ENCODE data around the gene PDCD2L.

PDCD2L gene

GRCh38 chr19:34363930-34364329 lies 40.3 kb upstream of the PDCD2L start:
- TF ChIP-seq EZH2 (IDR thresholded peaks at IDR 0.05; ENCODE audit: borderline replicate concordance, low read depth, low read length, severe bottlenecking): no peak
- TF ChIP-seq CTCF (IDR thresholded peaks at IDR 0.05; ENCODE audit: borderline replicate concordance, extremely low read depth, low read length, poor library complexity, severe bottlenecking): no peak
- H3K36me3 ChIP-seq (ENCODE audit: insufficient read depth, low read length): peaks cover 26% of the 10 kb centered on the region
- ATAC-seq (ENCODE audit: insufficient read depth, low read depth) (no peak), DNase-seq (no peak)
- peaks cover 28% of the 10 kb centered on the region for H3K4me1 ChIP-seq (ENCODE audit: insufficient read depth, low read length)
- no peak overlapping the region for H2AFZ ChIP-seq (ENCODE audit: low read depth, low read length)
- no peaks in the 10 kb centered on the region for H3K9me3 ChIP-seq (ENCODE audit: insufficient read depth, low read length, severe bottlenecking)
- no peak overlapping the region for H3K4me3 ChIP-seq (ENCODE audit: low read depth in 1 of 2, low read length in 2 of 2)
- no peak overlapping the region for H3K9ac ChIP-seq (ENCODE audit: low read depth, low read length)
- no peaks in the 10 kb centered on the region for H3K27me3 ChIP-seq (ENCODE audit: insufficient read depth, low read length, poor library complexity)
- no peak overlapping the region for H3K4me2 ChIP-seq (ENCODE audit: insufficient read depth, low read length)
- no peak overlapping the region for H3K27ac ChIP-seq (ENCODE audit: low read length)
- H4K20me1 ChIP-seq (ENCODE audit: insufficient read depth, low read length): peaks cover 6% of the 10 kb centered on the region; the same call in 1 of the 2 replicates
- peaks cover 15% of the 10 kb centered on the region for H3K79me2 ChIP-seq (ENCODE audit: insufficient read depth, low read length)

DNA sequence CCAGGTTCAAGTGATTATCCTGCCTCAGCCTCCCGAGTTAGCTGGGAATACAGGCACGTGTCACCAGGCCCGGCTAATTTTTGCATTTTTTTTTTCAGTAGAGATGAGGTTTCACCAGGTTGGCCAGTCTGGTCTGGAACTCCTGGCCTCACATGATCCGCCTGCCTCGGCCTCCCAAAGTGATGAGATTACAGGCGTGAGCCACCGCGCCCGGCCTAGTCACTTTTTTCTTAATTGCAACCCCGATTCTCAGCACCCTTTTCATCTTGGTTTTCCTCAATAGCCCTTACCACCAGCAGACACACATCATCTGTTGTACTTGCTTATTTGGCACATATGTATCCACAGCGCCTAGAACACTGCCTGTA lies 39.8 kb upstream of the PDCD2L start:
- Histone ChIP-seq H3K4me3 (ENCODE audit: low read depth in 1 of 2, low read length in 2 of 2) (peak overlapping the region in 1 of 2 experiments; percentile 85; a peak in 2 of 4 replicates), H3K9ac (ENCODE audit: low read depth, low read length) (peak overlapping the region; percentile 93), H3K79me2 (ENCODE audit: insufficient read depth, low read length) (peaks cover 15% of the 10 kb centered on the region), H3K9me3 (ENCODE audit: insufficient read depth, low read length, severe bottlenecking) (no peaks in the 10 kb centered on the region), H3K27me3 (ENCODE audit: insufficient read depth, low read length, poor library complexity) (no peaks in the 10 kb centered on the region), H2AFZ (ENCODE audit: low read depth, low read length) (peak overlapping the region; percentile 55), H3K4me1 (ENCODE audit: insufficient read depth, low read length) (peaks cover 28% of the 10 kb centered on the region), H3K36me3 (ENCODE audit: insufficient read depth, low read length) (peaks cover 30% of the 10 kb centered on the region), H4K20me1 (ENCODE audit: insufficient read depth, low read length) (peaks cover 6% of the 10 kb centered on the region; the same call in 1 of the 2 replicates), H3K4me2 (ENCODE audit: insufficient read depth, low read length) (peak overlapping the region; percentile 78), H3K27ac (ENCODE audit: low read length) (0 out of 2 replicates have a peak overlapping the region, but pooled peaks have one; percentile 9)
- DNase-seq (no peak), ATAC-seq (ENCODE audit: insufficient read depth, low read depth) (no peak)
- TF ChIP-seq CTCF (IDR thresholded peaks at IDR 0.05; ENCODE audit: borderline replicate concordance, extremely low read depth, low read length, poor library complexity, severe bottlenecking) (no peak), EZH2 (IDR thresholded peaks at IDR 0.05; ENCODE audit: borderline replicate concordance, low read depth, low read length, severe bottlenecking) (no peak)

GRCh38 chr19:34364830-34365462 lies 39.3 kb upstream of the PDCD2L start, which contains the start of gene GPI:
GPI (plus strand) TSS chr19:34365196; CDS start chr19:34365267, 71 bp downstream.
- Histone ChIP-seq H3K36me3 (ENCODE audit: insufficient read depth, low read length) (peaks cover 35% of the 10 kb centered on the region), H2AFZ (ENCODE audit: low read depth, low read length) (peak within 1 kb of the TSS; percentile 88), H4K20me1 (ENCODE audit: insufficient read depth, low read length) (peaks cover 6% of the 10 kb centered on the region; the same call in 1 of the 2 replicates), H3K9ac (ENCODE audit: low read depth, low read length) (peak within 1 kb of the TSS; percentile 93), H3K4me3 (ENCODE audit: low read depth in 1 of 2, low read length in 2 of 2) (peak within 1 kb of the TSS; percentile 73 to 85), H3K4me2 (ENCODE audit: insufficient read depth, low read length) (peak within 1 kb of the TSS; percentile 78), H3K27ac (ENCODE audit: low read length) (peak within 1 kb of the TSS; percentile 61), H3K4me1 (ENCODE audit: insufficient read depth, low read length) (peaks cover 28% of the 10 kb centered on the region), H3K9me3 (ENCODE audit: insufficient read depth, low read length, severe bottlenecking) (no peaks in the 10 kb centered on the region), H3K27me3 (ENCODE audit: insufficient read depth, low read length, poor library complexity) (no peaks in the 10 kb centered on the region), H3K79me2 (ENCODE audit: insufficient read depth, low read length) (peaks cover 16% of the 10 kb centered on the region)
- ATAC-seq (ENCODE audit: insufficient read depth, low read depth): peak; percentile 82
- TF ChIP-seq EZH2 (IDR thresholded peaks at IDR 0.05; ENCODE audit: borderline replicate concordance, low read depth, low read length, severe bottlenecking) (no peak), CTCF (IDR thresholded peaks at IDR 0.05; ENCODE audit: borderline replicate concordance, extremely low read depth, low read length, poor library complexity, severe bottlenecking) (no peak)
- peak; percentile 66 for DNase-seq
